ENCODE measurements around the gene DCHS2. TPM values are rescaled to one million over a fixed set of nuclear protein-coding genes. Genes with fewer than 3 reads are reported as not detected.

Gene DCHS2
- total and polyA plus RNA-seq, 2 experiments from 2014 or later, result 0.21 to 7.6 TPM

DNA sequence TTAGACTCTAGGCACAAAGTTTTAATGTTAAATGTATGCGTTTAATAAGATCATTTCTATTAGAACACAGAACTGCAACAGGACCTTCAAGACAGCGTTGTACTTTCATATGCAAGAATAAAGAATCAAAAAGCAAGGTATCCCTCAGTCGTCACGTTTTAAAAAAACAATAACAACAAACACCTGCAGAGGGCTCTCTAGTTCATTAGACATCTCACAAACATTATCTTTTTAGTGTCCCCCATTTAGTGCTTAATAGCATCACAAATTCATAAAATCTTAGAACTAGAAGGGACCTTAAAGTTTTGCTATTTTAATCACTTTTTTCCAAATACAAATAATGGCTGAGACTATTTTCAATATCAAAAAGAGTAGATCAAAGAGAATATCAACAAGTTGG is 236.6 kb downstream of the DCHS2 start:
- Histone ChIP-seq H3K36me3 (ENCODE audit: insufficient read depth) (no peaks in the 10 kb centered on the region), H3K79me2 (replicated peaks; ENCODE audit: insufficient read depth) (no peaks in the 10 kb centered on the region), H4K20me1 (replicated peaks; ENCODE audit: insufficient read depth) (no peaks in the 10 kb centered on the region), H3K27me3 (ENCODE audit: insufficient read depth) (no peaks in the 10 kb centered on the region), H3K27ac (ENCODE audit: low read depth) (no peak overlapping the region), H3K4me3 (no peak overlapping the region), H3F3A (replicated peaks; ENCODE audit: low read depth) (no peaks in the 10 kb centered on the region), H3K4me2 (no peak overlapping the region), H3K9me2 (ENCODE audit: insufficient read depth) (no peaks in the 10 kb centered on the region), H2AFZ (no peak overlapping the region), H3K4me1 (ENCODE audit: insufficient read depth) (no peaks in the 10 kb centered on the region)
- Mint-ChIP-seq H3K4me3 (no peak overlapping the region), H3K27me3 (ENCODE audit: insufficient read depth, low read depth, poor library complexity) (peaks cover 1% of the 10 kb centered on the region), H3K36me3 (ENCODE audit: low read depth) (no peaks in the 10 kb centered on the region), H3K27ac (no peak overlapping the region), H3K9me3 (no peaks in the 10 kb centered on the region), H3K4me1 (peaks cover 4% of the 10 kb centered on the region)
- DNase-seq (ENCODE audit: low spot score), result peak; percentile 50
- ATAC-seq, result no peak
- TF ChIP-seq NANOG (IDR thresholded peaks at IDR 0.05; ENCODE audit: borderline replicate concordance) (no peak), CTCF (conservative IDR thresholded peaks at IDR 0.05; ENCODE audit: low read depth in 2 of 2) (peak; percentile 38 to 58), EZH2 (IDR thresholded peaks at IDR 0.05; ENCODE audit: low read depth, unreplicated experiment) (no peak)

DNA sequence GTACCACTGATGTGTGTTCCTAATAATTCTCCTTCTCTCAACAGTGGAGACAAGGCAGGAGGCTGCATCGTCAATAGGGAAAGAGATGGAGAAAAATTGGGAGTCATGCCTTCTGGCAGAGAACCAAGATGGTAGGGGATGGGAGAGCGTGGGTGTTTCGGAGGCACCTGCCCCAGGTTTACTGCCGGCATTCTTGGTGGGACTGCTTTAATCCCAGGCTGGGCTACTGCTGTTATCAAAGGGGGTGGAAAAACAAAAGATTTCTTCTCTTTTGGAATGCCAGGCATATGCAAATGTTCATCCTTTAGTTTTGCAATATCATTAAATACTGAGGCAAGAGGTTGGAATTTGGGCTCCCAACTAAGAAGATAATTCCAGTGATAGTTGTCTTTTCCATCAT is 257.0 kb downstream of the DCHS2 start:
- Mint-ChIP-seq H3K36me3 (ENCODE audit: low read depth) (no peaks in the 10 kb centered on the region), H3K4me3 (no peak overlapping the region), H3K27ac (no peak overlapping the region), H3K4me1 (peaks cover 9% of the 10 kb centered on the region), H3K27me3 (ENCODE audit: insufficient read depth, low read depth, poor library complexity) (no peaks in the 10 kb centered on the region), H3K9me3 (no peaks in the 10 kb centered on the region)
- Histone ChIP-seq H4K20me1 (replicated peaks; ENCODE audit: insufficient read depth) (no peaks in the 10 kb centered on the region), H3K27me3 (ENCODE audit: insufficient read depth) (no peaks in the 10 kb centered on the region), H3K4me1 (ENCODE audit: insufficient read depth) (no peaks in the 10 kb centered on the region), H3K9me2 (ENCODE audit: insufficient read depth) (no peaks in the 10 kb centered on the region), H3K36me3 (ENCODE audit: insufficient read depth) (no peaks in the 10 kb centered on the region), H3K4me3 (no peak overlapping the region), H3K27ac (ENCODE audit: low read depth) (no peak overlapping the region), H3F3A (replicated peaks; ENCODE audit: low read depth) (no peaks in the 10 kb centered on the region), H3K79me2 (replicated peaks; ENCODE audit: insufficient read depth) (no peaks in the 10 kb centered on the region), H3K4me2 (no peak overlapping the region), H2AFZ (no peak overlapping the region)
- DNase-seq (ENCODE audit: low spot score) (peak; percentile 36), ATAC-seq (peak; percentile 50)
- TF ChIP-seq EZH2phosphoT487 (IDR thresholded peaks at IDR 0.05; ENCODE audit: unreplicated experiment), result no peak

DNA sequence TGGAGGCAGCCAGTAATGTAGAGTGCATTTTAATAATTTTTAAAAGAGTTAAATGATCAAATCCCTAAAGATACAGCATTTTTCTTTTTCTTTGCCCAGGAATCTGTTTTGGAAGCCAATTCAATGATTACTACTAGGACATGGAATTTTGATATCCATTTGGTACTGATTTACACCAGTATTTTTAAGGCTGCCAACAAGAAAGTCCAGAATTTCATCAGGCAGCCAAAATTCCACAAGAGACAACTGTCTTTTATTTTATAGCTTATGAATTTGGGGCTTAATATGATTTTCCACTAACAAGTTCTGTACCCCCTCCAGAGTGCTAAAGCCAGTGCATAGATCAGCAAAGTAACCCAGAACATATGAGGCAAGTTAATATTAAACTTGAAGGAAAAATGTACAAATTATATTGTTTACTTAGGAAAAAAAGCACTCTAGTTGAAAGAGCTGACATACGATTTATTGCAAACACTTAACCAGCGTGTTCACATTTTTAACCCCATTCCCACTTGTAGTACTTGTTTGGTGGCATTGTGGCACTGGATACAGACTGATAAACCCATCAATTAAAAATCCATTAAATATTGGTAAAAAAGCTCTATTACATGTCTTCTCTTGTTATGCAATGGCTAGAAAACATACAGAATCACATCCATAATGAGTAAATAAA is 259.7 kb downstream of the DCHS2 start:
- H3K27me3 Mint-ChIP-seq (ENCODE audit: insufficient read depth, low read depth, poor library complexity), result no peaks in the 10 kb centered on the region
- H3K36me3 Mint-ChIP-seq (ENCODE audit: low read depth), result no peaks in the 10 kb centered on the region
- TF ChIP-seq, protein P1, sequence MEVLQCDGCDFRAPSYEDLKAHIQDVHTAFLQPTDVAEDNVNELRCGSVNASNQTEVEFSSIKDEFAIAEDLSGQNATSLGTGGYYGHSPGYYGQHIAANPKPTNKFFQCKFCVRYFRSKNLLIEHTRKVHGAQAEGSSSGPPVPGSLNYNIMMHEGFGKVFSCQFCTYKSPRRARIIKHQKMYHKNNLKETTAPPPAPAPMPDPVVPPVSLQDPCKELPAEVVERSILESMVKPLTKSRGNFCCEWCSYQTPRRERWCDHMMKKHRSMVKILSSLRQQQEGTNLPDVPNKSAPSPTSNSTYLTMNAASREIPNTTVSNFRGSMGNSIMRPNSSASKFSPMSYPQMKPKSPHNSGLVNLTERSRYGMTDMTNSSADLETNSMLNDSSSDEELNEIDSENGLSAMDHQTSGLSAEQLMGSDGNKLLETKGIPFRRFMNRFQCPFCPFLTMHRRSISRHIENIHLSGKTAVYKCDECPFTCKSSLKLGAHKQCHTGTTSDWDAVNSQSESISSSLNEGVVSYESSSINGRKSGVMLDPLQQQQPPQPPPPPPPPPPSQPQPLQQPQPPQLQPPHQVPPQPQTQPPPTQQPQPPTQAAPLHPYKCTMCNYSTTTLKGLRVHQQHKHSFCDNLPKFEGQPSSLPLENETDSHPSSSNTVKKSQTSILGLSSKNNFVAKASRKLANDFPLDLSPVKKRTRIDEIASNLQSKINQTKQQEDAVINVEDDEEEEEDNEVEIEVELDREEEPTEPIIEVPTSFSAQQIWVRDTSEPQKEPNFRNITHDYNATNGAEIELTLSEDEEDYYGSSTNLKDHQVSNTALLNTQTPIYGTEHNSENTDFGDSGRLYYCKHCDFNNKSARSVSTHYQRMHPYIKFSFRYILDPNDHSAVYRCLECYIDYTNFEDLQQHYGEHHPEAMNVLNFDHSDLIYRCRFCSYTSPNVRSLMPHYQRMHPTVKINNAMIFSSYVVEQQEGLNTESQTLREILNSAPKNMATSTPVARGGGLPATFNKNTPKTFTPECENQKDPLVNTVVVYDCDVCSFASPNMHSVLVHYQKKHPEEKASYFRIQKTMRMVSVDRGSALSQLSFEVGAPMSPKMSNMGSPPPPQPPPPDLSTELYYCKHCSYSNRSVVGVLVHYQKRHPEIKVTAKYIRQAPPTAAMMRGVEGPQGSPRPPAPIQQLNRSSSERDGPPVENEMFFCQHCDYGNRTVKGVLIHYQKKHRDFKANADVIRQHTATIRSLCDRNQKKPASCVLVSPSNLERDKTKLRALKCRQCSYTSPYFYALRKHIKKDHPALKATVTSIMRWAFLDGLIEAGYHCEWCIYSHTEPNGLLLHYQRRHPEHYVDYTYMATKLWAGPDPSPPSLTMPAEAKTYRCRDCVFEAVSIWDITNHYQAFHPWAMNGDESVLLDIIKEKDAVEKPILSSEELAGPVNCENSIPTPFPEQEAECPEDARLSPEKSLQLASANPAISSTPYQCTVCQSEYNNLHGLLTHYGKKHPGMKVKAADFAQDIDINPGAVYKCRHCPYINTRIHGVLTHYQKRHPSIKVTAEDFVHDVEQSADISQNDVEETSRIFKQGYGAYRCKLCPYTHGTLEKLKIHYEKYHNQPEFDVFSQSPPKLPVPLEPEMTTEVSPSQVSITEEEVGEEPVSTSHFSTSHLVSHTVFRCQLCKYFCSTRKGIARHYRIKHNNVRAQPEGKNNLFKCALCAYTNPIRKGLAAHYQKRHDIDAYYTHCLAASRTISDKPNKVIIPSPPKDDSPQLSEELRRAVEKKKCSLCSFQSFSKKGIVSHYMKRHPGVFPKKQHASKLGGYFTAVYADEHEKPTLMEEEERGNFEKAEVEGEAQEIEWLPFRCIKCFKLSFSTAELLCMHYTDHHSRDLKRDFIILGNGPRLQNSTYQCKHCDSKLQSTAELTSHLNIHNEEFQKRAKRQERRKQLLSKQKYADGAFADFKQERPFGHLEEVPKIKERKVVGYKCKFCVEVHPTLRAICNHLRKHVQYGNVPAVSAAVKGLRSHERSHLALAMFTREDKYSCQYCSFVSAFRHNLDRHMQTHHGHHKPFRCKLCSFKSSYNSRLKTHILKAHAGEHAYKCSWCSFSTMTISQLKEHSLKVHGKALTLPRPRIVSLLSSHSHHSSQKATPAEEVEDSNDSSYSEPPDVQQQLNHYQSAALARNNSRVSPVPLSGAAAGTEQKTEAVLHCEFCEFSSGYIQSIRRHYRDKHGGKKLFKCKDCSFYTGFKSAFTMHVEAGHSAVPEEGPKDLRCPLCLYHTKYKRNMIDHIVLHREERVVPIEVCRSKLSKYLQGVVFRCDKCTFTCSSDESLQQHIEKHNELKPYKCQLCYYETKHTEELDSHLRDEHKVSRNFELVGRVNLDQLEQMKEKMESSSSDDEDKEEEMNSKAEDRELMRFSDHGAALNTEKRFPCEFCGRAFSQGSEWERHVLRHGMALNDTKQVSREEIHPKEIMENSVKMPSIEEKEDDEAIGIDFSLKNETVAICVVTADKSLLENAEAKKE (CRISPR knock-in tag; IDR thresholded peaks at IDR 0.05), result no peak
- no peak for TF ChIP-seq STAT1 (IDR thresholded peaks at IDR 0.05; ENCODE audit: unreplicated experiment)
- no peak for TF ChIP-seq ETS1 (IDR thresholded peaks at IDR 0.05)
- TF ChIP-seq EZH2 (IDR thresholded peaks at IDR 0.05; ENCODE audit: low read depth, unreplicated experiment), result no peak
- TF ChIP-seq NANOG (IDR thresholded peaks at IDR 0.05; ENCODE audit: borderline replicate concordance), result no peak

More for the DNA sequence above, 259.7 kb downstream of the DCHS2 start:
- no peak overlapping the region for H3K4me3 Mint-ChIP-seq
- no peaks in the 10 kb centered on the region for H3F3A ChIP-seq (replicated peaks; ENCODE audit: low read depth)
- ATAC-seq (no peak), DNase-seq (ENCODE audit: low spot score) (no peak)
- no peaks in the 10 kb centered on the region for H3K4me1 ChIP-seq (ENCODE audit: insufficient read depth)
- H3K36me3 ChIP-seq (ENCODE audit: insufficient read depth), result no peaks in the 10 kb centered on the region
- H3K9me3 Mint-ChIP-seq, result no peaks in the 10 kb centered on the region
- no peak overlapping the region for H2AFZ ChIP-seq
- H3K4me2 ChIP-seq, result no peak overlapping the region
- no peaks in the 10 kb centered on the region for H3K79me2 ChIP-seq (replicated peaks; ENCODE audit: insufficient read depth)
- H3K9me2 ChIP-seq (ENCODE audit: insufficient read depth), result no peaks in the 10 kb centered on the region
- no peak overlapping the region for H3K4me3 ChIP-seq
- H3K27ac Mint-ChIP-seq, result no peak overlapping the region
- no peak overlapping the region for H3K27ac ChIP-seq (ENCODE audit: low read depth)
- H4K20me1 ChIP-seq (replicated peaks; ENCODE audit: insufficient read depth), result no peaks in the 10 kb centered on the region
- H3K27me3 ChIP-seq (ENCODE audit: insufficient read depth), result no peaks in the 10 kb centered on the region
- H3K4me1 Mint-ChIP-seq, result peaks cover 9% of the 10 kb centered on the region

Data from GM23338 (cell line).